ENCODE measurements around the gene ZNF79.

DNA sequence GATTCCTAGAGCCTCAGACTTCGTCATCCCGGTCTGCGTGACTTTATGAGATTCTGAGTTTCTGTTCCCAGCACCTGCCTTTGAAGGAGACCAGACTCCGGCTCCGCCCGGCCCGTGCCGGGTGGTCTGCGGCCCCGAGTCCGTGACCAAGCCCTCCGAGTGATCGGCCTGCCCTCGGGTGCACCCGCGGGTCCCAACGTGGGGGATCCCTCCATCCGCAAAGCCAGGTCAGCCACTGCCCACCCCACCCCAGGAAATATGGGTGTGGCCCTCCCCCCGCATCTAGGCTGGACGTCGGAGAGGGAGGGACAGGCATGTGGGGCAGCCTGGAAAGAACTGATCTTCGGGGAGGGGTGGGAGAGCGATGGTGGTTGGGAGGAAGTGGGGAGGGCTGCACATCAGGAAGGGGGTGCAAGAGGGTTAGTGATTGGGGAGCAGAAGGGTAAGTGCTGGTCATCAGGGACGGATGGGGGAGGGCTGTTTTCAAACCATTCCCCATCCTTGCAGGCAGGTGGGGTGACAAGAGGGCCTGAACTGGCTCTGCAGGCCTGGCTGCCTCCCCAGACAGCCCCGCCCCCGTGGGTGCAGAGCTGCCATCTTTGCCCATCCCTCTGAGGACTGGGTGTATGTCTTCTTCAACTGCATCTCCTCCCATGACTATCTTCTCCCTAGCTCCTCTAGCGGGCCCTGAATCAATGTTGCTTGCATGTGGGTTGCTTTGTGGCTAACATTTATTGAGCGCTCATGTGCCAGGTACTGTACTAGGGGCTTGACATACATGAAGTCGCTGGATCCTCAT, 27.9 kb downstream of the ZNF79 start:
- TF ChIP-seq, protein P1, sequence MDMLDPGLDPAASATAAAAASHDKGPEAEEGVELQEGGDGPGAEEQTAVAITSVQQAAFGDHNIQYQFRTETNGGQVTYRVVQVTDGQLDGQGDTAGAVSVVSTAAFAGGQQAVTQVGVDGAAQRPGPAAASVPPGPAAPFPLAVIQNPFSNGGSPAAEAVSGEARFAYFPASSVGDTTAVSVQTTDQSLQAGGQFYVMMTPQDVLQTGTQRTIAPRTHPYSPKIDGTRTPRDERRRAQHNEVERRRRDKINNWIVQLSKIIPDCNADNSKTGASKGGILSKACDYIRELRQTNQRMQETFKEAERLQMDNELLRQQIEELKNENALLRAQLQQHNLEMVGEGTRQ (IDR thresholded peaks at IDR 0.05; ENCODE audit: low read depth, low read length): no peak
- TF ChIP-seq CTCF (conservative IDR thresholded peaks at IDR 0.05; ENCODE audit: low read depth, low read length): no peak
- TF ChIP-seq CEBPB (IDR thresholded peaks at IDR 0.05; ENCODE audit: low read depth, low read length): no peak
- TF ChIP-seq POLR2A (IDR thresholded peaks at IDR 0.05; ENCODE audit: low read depth, low read length): no peak
- no peak for TF ChIP-seq RFX5 (IDR thresholded peaks at IDR 0.05; ENCODE audit: low read depth, low read length)
- TF ChIP-seq SMC3 (IDR thresholded peaks at IDR 0.05; ENCODE audit: low read depth, low read length): no peak
- TF ChIP-seq BHLHE40 (IDR thresholded peaks at IDR 0.05; ENCODE audit: low read depth, low read length): peak; percentile 57

All from IMR-90 (cell line).